ENCODE measurements around the gene HSPA1L. TPM values are rescaled to one million over a fixed set of nuclear protein-coding genes. Genes with fewer than 3 reads are reported as not detected.

Gene HSPA1L
- total and polyA plus RNA-seq, 2 experiments from 2014 or later = 1.0 to 1.4 TPM

- Histone ChIP-seq H3K4me2 (no peak overlapping the region), H3K4me3 (no peak overlapping the region), H3K9me2 (replicated peaks; ENCODE audit: insufficient read depth) (no peaks in the 10 kb centered on the region), H4K20me1 (ENCODE audit: insufficient read depth, poor library complexity, severe bottlenecking) (no peaks in the 10 kb centered on the region), H3K4me1 (ENCODE audit: insufficient read depth) (peaks cover 3% of the 10 kb centered on the region), H3K36me3 (replicated peaks; ENCODE audit: insufficient read depth, low read depth) (no peaks in the 10 kb centered on the region), H3K27me3 (no peaks in the 10 kb centered on the region), H3K27ac (no peak overlapping the region), H3K9me3 (ENCODE audit: low read depth) (no peaks in the 10 kb centered on the region), H2AFZ (no peak overlapping the region), H3K79me2 (no peaks in the 10 kb centered on the region)
- DNase-seq (ENCODE audit: low spot score) = no peak
- 90% methylated on average over 2 of the region's 2 CpGs for WGBS (ENCODE audit: low lambda C conversion rate, missing lambda C conversion rate)
- TF ChIP-seq EZH2 (IDR thresholded peaks at IDR 0.05; ENCODE audit: borderline replicate concordance) (no peak), EZH2phosphoT487 (IDR thresholded peaks at IDR 0.05; ENCODE audit: low read depth, severe bottlenecking, unreplicated experiment) (no peak), CTCF (IDR thresholded peaks at IDR 0.05; ENCODE audit: poor library complexity) (no peak)
These were observed 44.2 kb downstream of the HSPA1L start for GRCh38 chr6:31770860-31771259.

GRCh38 chr6:31769684-31770371 lies 45.3 kb downstream of the HSPA1L start:
- Histone ChIP-seq H3K9me2 (replicated peaks; ENCODE audit: insufficient read depth) (no peaks in the 10 kb centered on the region), H3K36me3 (replicated peaks; ENCODE audit: insufficient read depth, low read depth) (no peaks in the 10 kb centered on the region), H3K4me1 (ENCODE audit: insufficient read depth) (no peaks in the 10 kb centered on the region), H3K27ac (no peak overlapping the region), H3K4me3 (no peak overlapping the region), H3K27me3 (no peaks in the 10 kb centered on the region), H2AFZ (no peak overlapping the region), H3K4me2 (no peak overlapping the region), H3K79me2 (no peaks in the 10 kb centered on the region), H4K20me1 (ENCODE audit: insufficient read depth, poor library complexity, severe bottlenecking) (no peaks in the 10 kb centered on the region), H3K9me3 (ENCODE audit: low read depth) (no peaks in the 10 kb centered on the region)
- peak; percentile 76 for DNase-seq (ENCODE audit: low spot score)
- TF ChIP-seq EZH2phosphoT487 (IDR thresholded peaks at IDR 0.05; ENCODE audit: low read depth, severe bottlenecking, unreplicated experiment) (no peak), CTCF (IDR thresholded peaks at IDR 0.05; ENCODE audit: poor library complexity) (peak; percentile 54)
- WGBS (ENCODE audit: low lambda C conversion rate, missing lambda C conversion rate) = 73% methylated on average over 12 of the region's 12 CpGs

DNA sequence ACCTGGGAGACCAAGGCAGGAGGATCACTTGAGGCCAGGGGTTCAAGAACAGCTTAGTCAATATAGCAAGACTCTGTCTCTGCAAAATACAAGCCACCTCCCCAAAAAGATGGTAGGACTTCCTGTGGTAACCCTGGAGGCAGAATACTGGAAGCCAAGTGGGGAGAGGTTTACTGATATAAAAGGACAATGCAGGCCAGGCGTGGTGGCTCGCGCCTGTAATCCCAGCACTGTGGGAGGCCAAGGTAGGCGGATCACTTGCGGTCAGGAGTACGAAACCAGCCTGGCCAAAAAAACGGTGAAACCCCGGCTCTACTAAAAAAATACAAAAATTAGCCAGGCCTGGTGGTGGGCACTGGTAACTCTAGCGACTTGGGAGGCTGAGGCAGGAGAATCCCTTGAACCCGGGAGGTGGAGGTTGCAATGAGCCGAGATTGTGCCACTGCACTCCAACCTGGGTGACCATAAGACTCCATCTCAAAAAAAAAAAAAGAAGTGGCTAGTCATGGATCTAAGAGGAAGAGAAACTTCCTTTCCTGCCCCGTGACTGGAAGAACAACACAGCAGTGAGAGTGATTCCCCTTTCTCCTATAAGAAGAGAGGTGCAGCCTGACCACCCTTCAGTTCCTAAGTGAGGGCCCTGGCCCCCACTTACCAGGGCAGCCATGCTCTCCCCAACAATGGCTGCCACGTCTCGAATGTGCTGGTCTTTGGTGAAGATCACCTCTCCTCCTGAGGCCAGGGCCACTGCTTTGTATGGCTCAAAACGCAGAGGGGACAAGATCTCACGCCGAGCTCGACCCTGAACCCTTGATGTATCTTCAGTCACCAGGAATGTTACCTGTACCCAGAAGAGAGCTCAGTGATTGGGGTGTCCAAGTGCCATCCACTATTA lies 46.5 kb downstream of the HSPA1L start:
- H4K20me1 ChIP-seq (ENCODE audit: insufficient read depth, poor library complexity, severe bottlenecking) = no peaks in the 10 kb centered on the region
- no peak overlapping the region for H3K27ac ChIP-seq
- TF ChIP-seq EZH2 (IDR thresholded peaks at IDR 0.05; ENCODE audit: borderline replicate concordance) (no peak), EZH2phosphoT487 (IDR thresholded peaks at IDR 0.05; ENCODE audit: low read depth, severe bottlenecking, unreplicated experiment) (no peak), CTCF (IDR thresholded peaks at IDR 0.05; ENCODE audit: poor library complexity) (no peak)
- H3K4me3 ChIP-seq = no peak overlapping the region
- H3K79me2 ChIP-seq = no peaks in the 10 kb centered on the region
- H3K4me1 ChIP-seq (ENCODE audit: insufficient read depth) = peaks cover 8% of the 10 kb centered on the region
- H3K9me2 ChIP-seq (replicated peaks; ENCODE audit: insufficient read depth) = no peaks in the 10 kb centered on the region
- WGBS (ENCODE audit: low lambda C conversion rate, missing lambda C conversion rate) = 91% methylated on average over 18 of the region's 18 CpGs
- H3K36me3 ChIP-seq (replicated peaks; ENCODE audit: insufficient read depth, low read depth) = no peaks in the 10 kb centered on the region
- no peak overlapping the region for H3K4me2 ChIP-seq
- no peak for DNase-seq (ENCODE audit: low spot score)
- no peaks in the 10 kb centered on the region for H3K27me3 ChIP-seq
- no peaks in the 10 kb centered on the region for H3K9me3 ChIP-seq (ENCODE audit: low read depth)
- H2AFZ ChIP-seq = no peak overlapping the region
